PC-9 (cell line): ENCODE data around the gene TCEAL3. TPM values are rescaled to one million over a fixed set of nuclear protein-coding genes. Genes with fewer than 3 reads are reported as not detected.

Experiments used
- BruUV-seq: library from RNA; stranded (reverse); fragments of 400-500 nt; replicated peaks from 2 replicates; lab custom pipeline; 2021; lab: Mats Ljungman, UMichigan
- CTCF ChIA-PET: fragments of 300-600 bp; sonication (Branson Sonifier 250); formaldehyde crosslinking; loops from one replicate; lab custom pipeline; 2022; ENCODE audit warnings: antibody characterized with exemption; lab: Charles Lee
- POLR2A ChIA-PET: fragments of 300-600 bp; sonication (Branson Sonifier 250); formaldehyde crosslinking; loops from one replicate; lab custom pipeline; 2022; ENCODE audit warnings: antibody characterized with exemption; ENCODE audit not compliant: unreplicated experiment; lab: Charles Lee
- DNase-seq, 2 experiments: peaks; one replicate each; pipeline versions ENCODE4 v3.0.0 to v3.0.0-alpha.2; 2015 to 2022; ENCODE audit warnings: mixed read lengths in 1 of 2
- H2AFZ ChIP-seq: fragments of 200-600 bp; sonication (generic); 2 replicates; pipeline ENCODE4 v1.8.1; 2017; ENCODE audit warnings: antibody characterized with exemption
- H3F3A ChIP-seq: fragments of 200-600 bp; sonication (generic); 2 replicates; pipeline ENCODE4 v1.8.1; 2017; ENCODE audit warnings: antibody characterized with exemption, mild to moderate bottlenecking, low read depth; ENCODE audit not compliant: insufficient read depth
- H3K27ac ChIP-seq: fragments of 200-600 bp; sonication (generic); 2 replicates; pipeline ENCODE4 v1.6.1; 2016; ENCODE audit warnings: mixed run types
- H3K27me3 ChIP-seq: fragments of 200-600 bp; sonication (generic); 2 replicates; pipeline ENCODE4 v1.6.1; 2016; ENCODE audit warnings: low read depth, mixed run types; ENCODE audit not compliant: insufficient read depth
- H3K36me3 ChIP-seq: fragments of 200-600 bp; sonication (generic); 2 replicates; pipeline ENCODE4 v1.6.1; 2016; ENCODE audit warnings: low read depth, mixed run types
- H3K4me1 ChIP-seq: fragments of 200-600 bp; sonication (generic); replicated peaks from 2 replicates; pipeline ENCODE4 v1.6.1; 2016; ENCODE audit warnings: mixed run types; ENCODE audit not compliant: insufficient read depth
- H3K4me2 ChIP-seq: fragments of 200-600 bp; sonication (generic); 2 replicates; pipeline ENCODE4 v1.6.1; 2017; ENCODE audit warnings: mixed run types
- H3K4me3 ChIP-seq: fragments of 200-600 bp; sonication (generic); 2 replicates; pipeline ENCODE4 v1.6.1; 2016; ENCODE audit warnings: mixed run types
- H3K79me2 ChIP-seq: fragments of 200-600 bp; sonication (generic); 2 replicates; pipeline ENCODE4 v1.6.1; 2017; ENCODE audit warnings: low read depth, mixed run types
- H3K9me2 ChIP-seq: fragments of 200-600 bp; sonication (generic); 2 replicates; pipeline ENCODE4 v1.8.1; 2017; ENCODE audit warnings: mild to moderate bottlenecking; ENCODE audit not compliant: insufficient read depth
- H3K9me3 ChIP-seq: fragments of 200-600 bp; sonication (generic); 2 replicates; pipeline ENCODE4 v1.8.1; 2016; ENCODE audit warnings: low read depth; ENCODE audit not compliant: insufficient read depth
- H4K20me1 ChIP-seq: fragments of 200-600 bp; sonication (generic); 2 replicates; pipeline ENCODE4 v1.8.1; 2017; ENCODE audit not compliant: insufficient read depth
- CTCF ChIP-seq: fragments of 200-600 bp; sonication (generic); conservative IDR thresholded peaks from 2 replicates; pipeline ENCODE4 v1.6.1; 2017; ENCODE audit warnings: mixed run types, antibody characterized with exemption, mild to moderate bottlenecking, moderate library complexity
- EZH2 ChIP-seq: fragments of 200-600 bp; sonication (generic); IDR thresholded peaks from 2 replicates; pipeline ENCODE4 v1.8.0; 2017; ENCODE audit warnings: antibody characterized with exemption, low read depth
- intact Hi-C: fragments of 100-400 bp; cut with micrococcal nuclease; formaldehyde crosslinking; loops from one replicate; pipeline ENCODE4 v1.10.0; 2022; ENCODE audit not compliant: unreplicated experiment
- total RNA-seq: library from RNA; stranded (reverse); gene quantifications from 2 replicates; pipeline ENCODE4 v1.2.3, GENCODE V29; 2021

Gene TCEAL3
- total RNA-seq, 1 experiment from 2014 or later, result 12.8 TPM

GRCh38 chrX:103640401-103641155 lies 32.8 kb downstream of the TCEAL3 start:
- Histone ChIP-seq H4K20me1 (no peaks in the 10 kb centered on the region), H3K27ac (peak overlapping the region; percentile 78), H3K79me2 (no peaks in the 10 kb centered on the region), H3F3A (peaks cover 29% of the 10 kb centered on the region), H3K9me2 (no peaks in the 10 kb centered on the region), H3K4me2 (no peak overlapping the region), H2AFZ (no peak overlapping the region), H3K4me1 (peaks cover 55% of the 10 kb centered on the region), H3K27me3 (no peaks in the 10 kb centered on the region), H3K4me3 (no peak overlapping the region), H3K36me3 (no peaks in the 10 kb centered on the region), H3K9me3 (no peaks in the 10 kb centered on the region)
- CTCF ChIA-PET, result no interaction called here
- no TSS peak for BruUV-seq
- POLR2A ChIA-PET, result interaction anchor here (0.6 kb wide), 1 partner anchor 45 kb away, joined by 3 read pairs; no protein-coding TSS in a partner anchor
- DNase-seq, result peak in 1 of 2 experiments; percentile 69
- intact Hi-C loops, result no loop called here
- TF ChIP-seq EZH2 (no peak), CTCF (no peak)

GRCh38 chrX:103644125-103644524 lies 36.4 kb downstream of the TCEAL3 start:
- H3K36me3 ChIP-seq, result no peaks in the 10 kb centered on the region
- peaks cover 16% of the 10 kb centered on the region for H3F3A ChIP-seq
- no peak overlapping the region for H3K4me2 ChIP-seq
- DNase-seq, result no peak
- H3K4me1 ChIP-seq, result peaks cover 30% of the 10 kb centered on the region
- no peak overlapping the region for H2AFZ ChIP-seq
- POLR2A ChIA-PET, result no interaction called here
- no peaks in the 10 kb centered on the region for H3K27me3 ChIP-seq
- H3K9me3 ChIP-seq, result no peaks in the 10 kb centered on the region
- H3K79me2 ChIP-seq, result no peaks in the 10 kb centered on the region
- TF ChIP-seq CTCF (no peak), EZH2 (no peak)
- H4K20me1 ChIP-seq, result no peaks in the 10 kb centered on the region
- no peak overlapping the region for H3K27ac ChIP-seq
- no peak overlapping the region for H3K4me3 ChIP-seq
- no TSS peak for BruUV-seq
- no peaks in the 10 kb centered on the region for H3K9me2 ChIP-seq
- CTCF ChIA-PET, result no interaction called here
- intact Hi-C loops, result no loop called here

GRCh38 chrX:103647630-103648029 lies 39.9 kb downstream of the TCEAL3 start:
- no peaks in the 10 kb centered on the region for H4K20me1 ChIP-seq
- no peak overlapping the region for H3K27ac ChIP-seq
- no peak overlapping the region for H2AFZ ChIP-seq
- H3K9me3 ChIP-seq, result no peaks in the 10 kb centered on the region
- no peaks in the 10 kb centered on the region for H3K4me1 ChIP-seq
- H3K9me2 ChIP-seq, result no peaks in the 10 kb centered on the region
- DNase-seq, result no peak
- ChIA-PET CTCF (no interaction called here), POLR2A (no interaction called here)
- intact Hi-C loops, result no loop called here
- no TSS peak for BruUV-seq
- H3K27me3 ChIP-seq, result no peaks in the 10 kb centered on the region
- H3K4me3 ChIP-seq, result no peak overlapping the region
- TF ChIP-seq EZH2 (no peak), CTCF (no peak)
- no peaks in the 10 kb centered on the region for H3K36me3 ChIP-seq
- H3K4me2 ChIP-seq, result no peak overlapping the region
- H3K79me2 ChIP-seq, result no peaks in the 10 kb centered on the region
- H3F3A ChIP-seq, result no peaks in the 10 kb centered on the region
